NCI-H524 treated with DMSO at 0.1 percent for 48 hours (cell line): ENCODE data around the gene SLBP.

Experiments used
- DNase-seq: peaks from one replicate; lab custom pipeline; 2025; lab: John Stamatoyannopoulos, UW

Gene SLBP

GRCh38 chr4:1726146-1726934, 14.2 kb upstream of the SLBP start:
- no peak for DNase-seq

GRCh38 chr4:1725521-1725920, 13.4 kb upstream of the SLBP start:
- no peak for DNase-seq

GRCh38 chr4:1723131-1723801, 11.1 kb upstream of the SLBP start:
- no peak for DNase-seq

- DNase-seq = no peak
Measured at GRCh38 chr4:1722551-1723118, 10.5 kb upstream of the SLBP start.

- DNase-seq = no peak
Measured at GRCh38 chr4:1721666-1722550, 9.8 kb upstream of the SLBP start.

GRCh38 chr4:1721003-1721665, 9.0 kb upstream of the SLBP start, which contains the start of the genes TACC3 and TMEM129:
Gene TACC3 (plus strand): TSS chr4:1721521. CDS start chr4:1723422, 1,901 bp downstream.
Gene TMEM129 (minus strand): TSS chr4:1721323. CDS start chr4:1720837, 486 bp downstream.
- DNase-seq = peak; percentile 74

- no peak for DNase-seq
Measured at GRCh38 chr4:1720163-1720983, 8.3 kb upstream of the SLBP start.

GRCh38 chr4:1718095-1718850, 6.2 kb upstream of the SLBP start:
- DNase-seq = no peak

- DNase-seq = no peak
Measured at GRCh38 chr4:1717129-1718094, 5.3 kb upstream of the SLBP start.

- no peak for DNase-seq
Measured at GRCh38 chr4:1716065-1716945, 4.2 kb upstream of the SLBP start.

- no peak for DNase-seq
Measured at GRCh38 chr4:1715002-1715758, 3.1 kb upstream of the SLBP start.

GRCh38 chr4:1714303-1715001, 2.3 kb upstream of the SLBP start:
- no peak for DNase-seq

GRCh38 chr4:1713003-1713851, 1.1 kb upstream of the SLBP start:
- no peak for DNase-seq

- no peak for DNase-seq
Measured at GRCh38 chr4:1711571-1712215, 426 bp downstream of the SLBP start.
